GM12873 (cell line): ENCODE measurements around the gene CFAP61.

ENCODE experiments used
- CTCF ChIP-seq: IDR thresholded peaks from 2 replicates; pipeline ENCODE4 v1.5.1; 2012; ENCODE audit warnings: low read depth, mild to moderate bottlenecking, moderate library complexity, low read length, control low read depth; ENCODE audit not compliant: insufficient read depth; ENCODE audit errors: missing control alignments

CFAP61 gene

GRCh38 chr20:20205862-20206236, 153.5 kb downstream of the CFAP61 start:
- TF ChIP-seq CTCF, result no peak

- TF ChIP-seq CTCF, result no peak
These were observed 154.5 kb downstream of the CFAP61 start for GRCh38 chr20:20206788-20207187.

GRCh38 chr20:20207291-20207690, 155.0 kb downstream of the CFAP61 start:
- no peak for TF ChIP-seq CTCF

- no peak for TF ChIP-seq CTCF
These were observed 155.5 kb downstream of the CFAP61 start for GRCh38 chr20:20207872-20208271.

GRCh38 chr20:20209684-20210083, 157.4 kb downstream of the CFAP61 start:
- TF ChIP-seq CTCF, result no peak

GRCh38 chr20:20210327-20210726, 158.0 kb downstream of the CFAP61 start:
- no peak for TF ChIP-seq CTCF

- TF ChIP-seq CTCF, result no peak
These were observed 158.6 kb downstream of the CFAP61 start for GRCh38 chr20:20210943-20211273.

GRCh38 chr20:20211274-20211987, 159.1 kb downstream of the CFAP61 start:
- TF ChIP-seq CTCF, result no peak
